ENCODE data around the gene MAPRE2. TPM values are rescaled to one million over a fixed set of nuclear protein-coding genes. Genes with fewer than 3 reads are reported as not detected.

MAPRE2 gene
- 35.4 TPM for total RNA-seq
- long read RNA-seq, full-length matches to known transcripts, result 55 of 71 reads
- long read RNA-seq, partial matches to known transcripts, result 4 of 71 reads
- long read RNA-seq, other reads (novel, unspliced or antisense), result 12 of 71 reads

GRCh38 chr18:35040988-35041814 is at the start of gene MAPRE2:
TSS of gene MAPRE2 (plus strand) at chr18:35041413. CDS start at chr18:35041540, 127 bp downstream.
- DNase-seq, result peak; percentile 99
- Histone ChIP-seq H3K27me3 (no peaks in the 10 kb centered on the region), H3K27ac (peak within 1 kb of the TSS; percentile 88), H3K4me1 (peaks cover 23% of the 10 kb centered on the region), H3K9me3 (no peaks in the 10 kb centered on the region), H3K36me3 (no peaks in the 10 kb centered on the region), H3K4me3 (peak within 1 kb of the TSS; percentile 93)
- intact Hi-C loops (cut with DNase I), result no loop called here
- TF ChIP-seq, protein P1, sequence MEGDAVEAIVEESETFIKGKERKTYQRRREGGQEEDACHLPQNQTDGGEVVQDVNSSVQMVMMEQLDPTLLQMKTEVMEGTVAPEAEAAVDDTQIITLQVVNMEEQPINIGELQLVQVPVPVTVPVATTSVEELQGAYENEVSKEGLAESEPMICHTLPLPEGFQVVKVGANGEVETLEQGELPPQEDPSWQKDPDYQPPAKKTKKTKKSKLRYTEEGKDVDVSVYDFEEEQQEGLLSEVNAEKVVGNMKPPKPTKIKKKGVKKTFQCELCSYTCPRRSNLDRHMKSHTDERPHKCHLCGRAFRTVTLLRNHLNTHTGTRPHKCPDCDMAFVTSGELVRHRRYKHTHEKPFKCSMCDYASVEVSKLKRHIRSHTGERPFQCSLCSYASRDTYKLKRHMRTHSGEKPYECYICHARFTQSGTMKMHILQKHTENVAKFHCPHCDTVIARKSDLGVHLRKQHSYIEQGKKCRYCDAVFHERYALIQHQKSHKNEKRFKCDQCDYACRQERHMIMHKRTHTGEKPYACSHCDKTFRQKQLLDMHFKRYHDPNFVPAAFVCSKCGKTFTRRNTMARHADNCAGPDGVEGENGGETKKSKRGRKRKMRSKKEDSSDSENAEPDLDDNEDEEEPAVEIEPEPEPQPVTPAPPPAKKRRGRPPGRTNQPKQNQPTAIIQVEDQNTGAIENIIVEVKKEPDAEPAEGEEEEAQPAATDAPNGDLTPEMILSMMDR (IDR thresholded peaks at IDR 0.05), result no peak
- ATAC-seq, result peak; percentile 98

GRCh38 chr18:34991561-34991960 is 49.7 kb upstream of the MAPRE2 start:
- Histone ChIP-seq H3K27me3 (no peaks in the 10 kb centered on the region), H3K4me3 (no peak overlapping the region), H3K4me1 (no peaks in the 10 kb centered on the region), H3K36me3 (no peaks in the 10 kb centered on the region), H3K9me3 (no peaks in the 10 kb centered on the region), H3K27ac (no peak overlapping the region)
- DNase-seq (no peak), ATAC-seq (no peak)
- TF ChIP-seq, protein P1 (IDR thresholded peaks at IDR 0.05), result no peak
- intact Hi-C loops (cut with DNase I), result no loop called here

GRCh38 chr18:34993289-34993688 is 47.9 kb upstream of the MAPRE2 start:
- TF ChIP-seq, protein P1 (IDR thresholded peaks at IDR 0.05), result no peak
- Histone ChIP-seq H3K27me3 (no peaks in the 10 kb centered on the region), H3K27ac (no peak overlapping the region), H3K9me3 (no peaks in the 10 kb centered on the region), H3K4me1 (no peaks in the 10 kb centered on the region), H3K36me3 (no peaks in the 10 kb centered on the region), H3K4me3 (no peak overlapping the region)
- ATAC-seq, result no peak
- no peak for DNase-seq
- intact Hi-C loops (cut with DNase I), result no loop called here

- no peak for ATAC-seq
These were observed 45.5 kb upstream of the MAPRE2 start for GRCh38 chr18:34995746-34996145.

DNA sequence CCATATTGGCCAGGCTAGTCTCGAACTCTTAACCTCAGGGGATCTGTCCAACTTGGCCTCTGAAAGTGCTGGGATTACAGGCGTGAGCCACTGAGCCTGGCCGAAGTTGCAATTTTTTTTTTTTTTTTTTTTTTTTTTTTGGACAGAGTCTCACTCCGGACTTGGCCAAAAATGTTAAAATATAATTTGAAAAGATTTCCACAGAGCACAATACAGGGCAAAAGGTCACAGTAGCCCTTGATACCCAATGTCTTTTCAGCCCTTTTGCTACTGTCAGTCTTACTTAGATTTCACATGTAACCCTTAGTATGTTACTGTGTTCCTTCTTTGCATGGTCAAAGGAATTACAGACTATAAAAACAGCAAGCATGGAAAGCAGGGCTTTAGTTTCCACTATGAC is 42.6 kb upstream of the MAPRE2 start:
- intact Hi-C loops (cut with DNase I), result no loop called here
- H3K4me1 ChIP-seq, result no peaks in the 10 kb centered on the region
- no peaks in the 10 kb centered on the region for H3K36me3 ChIP-seq
- TF ChIP-seq, protein P1 (IDR thresholded peaks at IDR 0.05), result no peak
- ATAC-seq, result no peak
- H3K9me3 ChIP-seq, result no peaks in the 10 kb centered on the region
- H3K27ac ChIP-seq, result no peak overlapping the region
- no peak overlapping the region for H3K4me3 ChIP-seq
- no peaks in the 10 kb centered on the region for H3K27me3 ChIP-seq
- DNase-seq, result no peak

More at GRCh38 chr18:34995746-34996145, 45.5 kb upstream of the MAPRE2 start:
- H3K4me3 ChIP-seq, result no peak overlapping the region
- H3K4me1 ChIP-seq, result no peaks in the 10 kb centered on the region
- no peak for DNase-seq
- no peaks in the 10 kb centered on the region for H3K36me3 ChIP-seq
- no peaks in the 10 kb centered on the region for H3K27me3 ChIP-seq
- H3K9me3 ChIP-seq, result no peaks in the 10 kb centered on the region
- intact Hi-C loops (cut with DNase I), result no loop called here
- H3K27ac ChIP-seq, result no peak overlapping the region
- TF ChIP-seq, protein P1 (IDR thresholded peaks at IDR 0.05), result no peak

Data from upper lobe of right lung (tissue), 1 donor.